GM08714 (cell line): ENCODE results near the gene SRRM5.
A peak's percentile ranks its signal among the peaks of the same experiment; 100 is the strongest.
"Not testable (repeated sequence)": the region's sequence is repeated elsewhere in the genome, so short reads cannot be mapped to it uniquely, and the experiment has no call there.

Experiments used
- H3K4me3 ChIP-seq: fragments of 200-500 bp; sonication (Bioruptor generic); 2 replicates; pipeline ENCODE4 v1.5.1; 2014; ENCODE audit warnings: mild to moderate bottlenecking, low read length, inconsistent platforms
- ZNF274 ChIP-seq: IDR thresholded peaks from 2 replicates; pipeline ENCODE4 v1.6.1; 2012; ENCODE audit warnings: mild to moderate bottlenecking, low read depth, low read length

SRRM5 gene

DNA sequence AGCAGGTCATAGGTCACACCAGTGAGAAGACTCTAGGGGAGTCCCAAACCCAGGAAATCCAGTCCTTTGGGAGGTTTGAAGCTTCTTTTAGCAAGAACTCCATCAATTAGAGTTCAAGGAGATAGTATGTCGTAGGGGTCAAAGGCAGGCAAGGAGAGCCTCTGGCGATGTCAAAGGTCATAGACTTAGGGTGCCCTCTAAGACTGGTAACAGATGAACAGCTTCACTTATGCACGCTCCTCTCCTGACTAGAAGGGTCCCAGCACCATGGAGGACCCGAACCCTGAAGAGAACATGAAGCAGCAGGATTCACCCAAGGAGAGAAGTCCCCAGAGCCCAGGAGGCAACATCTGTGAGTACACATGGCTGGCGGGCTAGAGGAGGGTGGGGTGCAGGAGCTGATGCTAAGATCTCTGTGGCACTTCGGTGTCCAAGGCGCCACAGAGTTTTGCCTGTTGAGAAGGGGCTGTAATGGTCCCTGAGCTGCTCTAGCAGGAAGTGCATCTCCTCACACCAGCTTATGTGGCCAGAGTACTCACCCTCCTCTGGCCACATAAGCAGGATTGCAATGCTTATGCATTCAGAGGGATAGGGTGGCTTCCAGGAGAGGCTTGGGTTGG is 14.9 kb upstream of the SRRM5 start:
- no peak for TF ChIP-seq ZNF274
- H3K4me3 ChIP-seq, result peak overlapping the region; percentile 96

DNA sequence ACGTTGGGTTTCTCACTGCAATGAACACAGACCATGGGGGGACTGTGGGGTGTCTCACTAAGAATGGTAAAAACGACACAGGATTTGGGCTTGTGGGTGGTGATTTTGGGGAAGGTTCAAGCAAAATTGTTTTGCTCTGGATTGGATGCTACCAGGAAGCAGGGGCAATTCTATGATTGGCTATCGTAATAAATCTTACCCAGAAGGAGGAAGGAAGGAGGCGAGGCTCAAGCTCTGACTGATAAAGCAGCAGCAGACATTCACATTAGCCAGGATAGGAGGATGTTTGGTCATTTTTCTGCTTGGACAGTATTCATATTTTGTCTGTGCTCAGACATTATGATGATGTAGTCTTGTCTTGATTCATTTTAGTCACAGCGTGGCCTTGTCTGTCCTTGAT is 14.0 kb upstream of the SRRM5 start:
- H3K4me3 ChIP-seq, result peak overlapping the region; percentile 96; the same call in 1 of the 2 replicates
- no peak for TF ChIP-seq ZNF274

DNA sequence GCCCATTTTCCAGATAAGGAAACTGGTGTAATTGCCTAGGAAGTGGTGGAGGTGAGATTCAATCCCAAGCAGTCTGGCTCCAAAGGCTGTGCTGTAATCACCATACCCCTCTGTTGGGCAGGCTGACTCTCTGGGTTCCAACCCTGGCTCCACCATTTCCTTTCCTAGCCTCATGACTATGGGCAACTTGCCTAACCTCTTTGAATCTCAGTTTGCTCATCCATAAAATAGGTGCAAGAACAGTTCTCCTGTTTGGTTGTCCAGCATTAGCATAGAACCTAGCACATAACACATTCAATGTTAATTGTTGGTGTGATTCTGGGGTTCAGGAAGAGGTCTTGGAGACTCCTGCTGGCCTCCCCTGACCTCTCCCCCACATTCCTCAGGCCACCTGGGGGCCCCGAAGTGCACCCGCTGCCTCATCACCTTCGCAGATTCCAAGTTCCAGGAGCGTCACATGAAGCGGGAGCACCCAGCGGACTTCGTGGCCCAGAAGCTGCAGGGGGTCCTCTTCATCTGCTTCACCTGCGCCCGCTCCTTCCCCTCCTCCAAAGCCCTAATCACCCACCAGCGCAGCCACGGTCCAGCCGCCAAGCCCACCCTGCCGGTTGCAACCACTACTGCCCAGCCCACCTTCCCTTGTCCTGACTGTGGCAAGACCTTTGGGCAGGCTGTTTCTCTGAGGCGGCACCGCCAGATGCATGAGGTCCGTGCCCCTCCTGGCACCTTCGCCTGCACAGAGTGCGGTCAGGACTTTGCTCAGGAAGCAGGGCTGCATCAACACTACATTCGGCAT is 13.2 kb upstream of the SRRM5 start:
- no peak overlapping the region for H3K4me3 ChIP-seq
- no peak for TF ChIP-seq ZNF274

DNA sequence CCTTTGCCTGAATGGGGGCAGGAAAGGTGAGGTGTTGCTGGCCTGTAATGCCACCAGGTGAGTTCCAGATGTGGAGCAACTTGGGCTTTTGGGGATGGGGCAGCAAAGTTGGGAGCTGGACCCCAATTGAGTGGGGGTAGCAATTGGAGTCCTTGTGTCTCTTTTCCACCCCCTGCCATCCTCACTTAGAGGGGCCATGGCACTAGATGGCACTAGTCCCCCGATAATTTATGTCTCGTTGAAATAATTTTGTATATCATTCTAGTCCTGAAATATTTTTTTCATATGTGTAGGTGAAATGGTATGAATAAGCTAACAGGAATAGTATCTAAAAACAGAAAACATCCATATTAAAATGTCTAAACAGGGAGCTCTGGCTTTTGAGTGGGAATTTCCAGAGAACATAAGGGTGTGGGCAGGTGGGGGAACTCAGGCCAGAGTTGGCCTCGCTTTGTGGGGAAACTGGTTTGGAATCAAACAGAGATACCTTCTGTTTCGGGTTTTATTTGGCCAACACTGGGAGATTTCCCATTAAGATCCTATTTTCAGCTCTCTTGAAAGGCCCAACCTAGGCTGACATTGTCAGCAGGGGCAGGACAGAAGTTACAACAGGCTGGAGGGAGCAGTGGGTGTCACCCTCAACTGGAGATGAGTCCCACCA is 12.1 kb upstream of the SRRM5 start:
- no peak overlapping the region for H3K4me3 ChIP-seq
- TF ChIP-seq ZNF274, result no peak

DNA sequence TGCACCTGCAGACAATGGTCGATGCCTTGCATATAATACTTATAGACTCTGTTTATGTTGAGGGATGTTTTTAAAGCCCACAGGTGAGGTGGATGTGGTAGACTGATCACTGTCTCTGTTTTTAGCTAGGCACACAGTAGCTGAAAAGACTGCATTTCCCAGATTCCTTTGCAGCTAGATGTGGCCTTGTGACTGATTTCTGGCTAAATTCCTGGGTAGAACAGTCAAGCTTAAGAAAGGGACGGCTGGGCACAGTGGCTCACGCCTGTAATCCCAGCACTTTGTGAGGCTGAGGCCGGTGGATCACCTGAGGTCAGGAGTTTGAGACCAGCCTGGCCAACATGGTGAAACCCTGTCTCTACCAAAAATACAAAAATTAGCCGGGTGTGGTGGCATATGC is 11.6 kb upstream of the SRRM5 start:
- H3K4me3 ChIP-seq, result not testable (repeated sequence)

DNA sequence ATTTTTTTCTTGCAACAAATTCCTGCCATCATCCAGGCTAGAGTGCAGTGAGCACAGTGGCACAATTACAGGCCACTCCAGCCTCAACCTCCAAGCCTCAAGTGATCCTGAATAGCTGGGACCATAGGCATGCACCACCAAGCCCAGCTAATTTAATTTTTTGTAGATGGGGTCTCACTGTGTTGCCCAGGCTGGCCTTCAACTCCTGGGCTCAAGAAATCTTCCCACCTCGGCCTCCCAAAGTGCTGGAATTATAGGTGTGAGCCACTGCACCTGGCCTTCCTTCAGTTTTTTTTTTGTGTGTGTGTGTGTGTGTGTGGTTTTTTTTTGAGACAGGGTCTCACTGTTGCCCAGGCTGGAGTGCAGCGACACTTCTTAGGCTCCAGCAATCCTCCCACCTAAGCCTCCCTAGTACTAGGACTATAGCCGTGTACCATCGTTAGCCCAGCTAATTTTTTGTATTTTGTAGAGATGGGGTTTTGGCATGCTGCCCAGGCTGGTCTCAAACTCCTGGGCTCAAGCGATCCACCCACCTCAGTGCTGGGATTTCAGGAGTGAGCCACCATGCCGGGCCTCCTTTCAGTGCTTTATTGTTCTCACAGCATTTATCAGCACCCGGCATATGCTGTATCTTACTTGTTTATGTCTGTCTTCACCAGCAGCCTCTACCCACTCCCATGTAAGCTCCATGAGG is 5.9 kb upstream of the SRRM5 start:
- no peak overlapping the region for H3K4me3 ChIP-seq
- TF ChIP-seq ZNF274, result no peak

DNA sequence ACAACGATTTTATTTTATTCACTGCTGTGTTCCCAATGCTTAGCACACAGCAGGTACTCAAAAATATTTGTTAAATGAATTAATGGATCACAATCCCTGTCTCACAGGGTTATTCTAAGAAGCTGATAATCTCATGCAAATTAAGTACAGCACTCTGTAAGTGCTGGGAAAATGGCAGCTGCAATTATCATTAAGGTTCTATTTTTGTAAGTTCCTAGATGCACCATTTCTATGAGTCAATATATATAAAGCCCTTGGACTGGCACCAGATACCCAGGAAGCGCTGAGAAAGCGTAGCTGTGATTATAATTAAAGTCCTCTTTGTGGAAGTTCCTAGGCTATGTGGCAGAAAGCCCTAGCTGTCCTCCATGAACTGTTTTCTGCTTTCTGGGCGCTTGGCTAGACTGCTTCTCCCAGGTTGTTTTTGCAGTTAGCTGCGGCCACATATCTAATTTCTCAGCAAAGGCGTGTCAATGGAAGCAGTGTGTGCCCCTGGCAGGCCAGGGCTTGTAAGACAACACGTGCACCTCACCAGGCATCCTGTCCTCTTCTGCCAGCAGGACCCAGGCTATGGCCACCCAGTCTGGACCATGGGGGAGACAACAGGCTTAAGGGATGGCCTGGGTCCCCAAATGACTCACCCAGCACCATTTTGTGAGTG is 5.2 kb upstream of the SRRM5 start:
- TF ChIP-seq ZNF274, result no peak
- no peak overlapping the region for H3K4me3 ChIP-seq

DNA sequence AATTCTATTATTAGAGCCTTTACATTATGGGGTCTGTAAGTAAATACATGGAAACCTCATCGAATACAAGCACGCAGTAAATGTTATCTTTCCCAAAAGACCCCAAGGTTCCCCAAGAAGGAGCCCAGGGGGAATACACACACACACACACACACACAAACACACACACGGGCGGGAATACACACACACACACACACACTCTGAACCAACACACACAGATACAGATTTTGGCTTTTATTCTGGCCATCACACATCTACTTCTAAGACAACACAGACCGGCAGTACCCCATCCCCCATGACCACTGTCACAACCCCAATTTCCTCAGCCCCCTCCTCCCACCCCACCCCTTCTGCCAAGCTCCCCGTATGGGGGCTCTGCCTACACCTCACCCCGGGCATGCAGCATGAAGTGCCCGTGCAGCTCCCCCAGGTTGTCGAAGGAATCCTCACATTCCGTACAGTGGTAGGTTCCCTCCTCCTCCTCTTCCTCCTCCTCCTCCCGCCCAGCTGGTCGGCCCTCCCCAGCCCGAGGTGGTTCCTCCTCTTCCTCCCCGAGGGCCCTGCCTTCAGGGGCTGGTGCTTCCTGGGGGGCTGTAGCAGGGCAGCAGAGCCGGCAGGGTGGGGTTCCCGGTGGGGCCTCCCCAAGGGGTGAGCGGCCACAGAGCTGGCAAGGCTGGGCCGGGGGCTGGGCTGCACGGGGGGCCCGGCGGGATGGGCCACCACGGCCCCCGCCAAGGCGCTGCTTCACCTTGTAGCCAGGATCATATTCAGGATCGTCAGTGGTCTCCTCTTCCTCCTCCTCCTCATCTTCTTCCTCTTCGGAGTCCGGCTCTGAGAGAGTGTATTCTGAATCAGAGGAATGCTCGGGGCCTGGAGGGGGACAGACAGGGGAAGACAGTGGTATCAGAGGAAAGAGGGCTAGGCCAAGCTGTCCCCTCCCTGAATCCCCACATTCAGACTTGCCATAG is 4.4 kb upstream of the SRRM5 start:
- TF ChIP-seq ZNF274, result no peak
- no peak overlapping the region for H3K4me3 ChIP-seq

DNA sequence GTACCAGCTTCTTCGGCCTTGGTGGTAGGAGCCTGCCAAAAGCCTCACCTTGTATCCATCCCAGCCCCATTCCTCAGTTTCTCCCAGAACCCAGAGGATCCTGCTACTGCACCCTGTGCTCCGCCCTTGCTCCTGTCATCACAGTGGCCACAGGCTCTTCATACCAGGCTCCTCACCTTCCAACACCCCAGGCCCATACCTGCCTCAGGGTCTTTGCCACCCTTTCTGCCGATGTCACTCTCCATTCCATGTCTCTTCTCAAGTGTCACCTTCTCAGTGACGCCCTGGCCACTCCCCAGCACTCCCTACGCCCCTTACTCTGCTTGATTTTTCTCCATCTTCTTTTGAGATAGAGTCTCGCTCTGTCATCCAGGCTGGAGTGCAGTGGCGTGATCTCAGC is 2.0 kb upstream of the SRRM5 start:
- TF ChIP-seq ZNF274, result no peak
- H3K4me3 ChIP-seq, result no peak overlapping the region

DNA sequence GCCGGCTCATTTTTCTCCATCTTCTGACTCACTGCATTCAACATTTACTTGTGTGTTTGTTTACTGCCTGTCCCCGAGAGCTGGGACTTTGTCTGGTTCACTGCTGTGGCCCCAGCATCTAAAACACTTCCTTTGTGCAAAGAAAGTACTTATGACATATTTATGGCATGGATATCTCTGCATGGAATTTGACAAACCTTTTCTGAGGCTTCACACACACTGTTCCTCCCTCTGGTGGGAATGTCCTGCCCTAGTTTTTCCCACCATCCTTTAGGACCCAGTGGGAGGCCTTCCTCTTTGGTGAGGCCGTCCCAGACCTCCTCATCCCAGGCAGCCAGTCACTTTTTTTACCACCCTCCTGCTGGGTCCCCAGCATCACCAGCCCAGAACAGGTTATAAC is 1.4 kb upstream of the SRRM5 start:
- no peak overlapping the region for H3K4me3 ChIP-seq
- TF ChIP-seq ZNF274, result no peak

DNA sequence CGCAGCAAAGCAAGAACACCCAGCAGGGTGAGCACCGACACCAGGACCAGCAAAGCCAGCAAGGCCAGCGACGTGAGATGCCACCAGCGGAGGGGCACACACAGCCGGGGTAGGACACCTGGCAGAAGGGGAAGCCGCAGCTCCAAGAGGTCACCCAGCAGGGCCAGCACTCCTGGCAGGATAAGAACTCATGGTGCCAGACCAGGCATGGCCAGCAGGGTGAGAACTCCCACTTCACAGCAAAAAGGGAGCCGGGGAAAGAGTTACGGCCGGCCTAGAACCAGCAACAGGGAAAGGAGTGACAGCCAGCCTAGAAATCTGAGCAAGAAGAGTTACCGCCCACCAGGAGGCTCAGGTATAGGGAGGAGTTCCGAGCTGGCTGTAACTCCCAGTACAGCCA is 486 bp downstream of the SRRM5 start:
- no peak overlapping the region for H3K4me3 ChIP-seq

DNA sequence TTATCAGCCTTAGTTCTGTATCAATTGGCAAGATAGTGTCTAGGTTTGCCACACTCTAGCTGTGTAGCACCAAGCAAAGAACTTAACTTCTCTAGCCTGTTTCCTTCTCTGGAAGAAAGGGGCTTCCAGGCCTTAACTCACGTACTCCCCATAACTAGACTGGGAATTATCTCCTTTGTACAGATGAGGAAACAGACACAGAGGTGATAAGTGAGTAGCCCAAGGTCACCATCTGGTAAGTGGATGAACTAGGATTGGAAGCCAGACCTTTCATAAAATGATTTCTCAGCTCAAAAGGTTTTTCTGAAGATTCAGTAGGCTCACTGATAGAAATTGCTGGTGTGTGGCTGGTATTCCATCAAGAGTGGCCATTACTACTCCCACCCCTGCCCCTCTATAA is 4.4 kb downstream of the SRRM5 start:
- no peak for TF ChIP-seq ZNF274
- no peak overlapping the region for H3K4me3 ChIP-seq

More for the DNA sequence above, 486 bp downstream of the SRRM5 start:
- no peak for TF ChIP-seq ZNF274

DNA sequence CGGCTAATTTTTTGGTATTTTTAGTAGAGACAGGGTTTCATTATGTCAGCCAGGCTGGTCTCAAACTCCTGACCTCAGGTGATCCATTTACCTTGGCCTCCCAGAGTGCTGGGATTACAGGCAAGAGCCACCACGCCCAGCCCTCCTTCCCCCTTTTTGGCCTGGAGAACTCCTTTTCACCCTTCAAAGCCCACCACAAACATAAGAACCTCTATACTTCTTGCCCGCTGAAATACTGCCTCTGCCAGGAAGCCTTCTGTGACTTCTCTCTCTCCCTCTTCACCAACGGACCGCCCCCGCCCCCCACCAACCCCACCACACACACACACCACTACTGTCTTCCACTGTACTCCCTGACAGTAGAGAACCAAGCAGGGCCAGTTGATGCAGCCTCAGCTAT is 5.1 kb downstream of the SRRM5 start:
- no peak overlapping the region for H3K4me3 ChIP-seq
- no peak for TF ChIP-seq ZNF274
